ENCODE measurements around the gene TTLL11. TPM values are rescaled to one million over a fixed set of nuclear protein-coding genes. Genes with fewer than 3 reads are reported as not detected.

Gene TTLL11
- total RNA-seq, 1 donor = 6.2 TPM

DNA sequence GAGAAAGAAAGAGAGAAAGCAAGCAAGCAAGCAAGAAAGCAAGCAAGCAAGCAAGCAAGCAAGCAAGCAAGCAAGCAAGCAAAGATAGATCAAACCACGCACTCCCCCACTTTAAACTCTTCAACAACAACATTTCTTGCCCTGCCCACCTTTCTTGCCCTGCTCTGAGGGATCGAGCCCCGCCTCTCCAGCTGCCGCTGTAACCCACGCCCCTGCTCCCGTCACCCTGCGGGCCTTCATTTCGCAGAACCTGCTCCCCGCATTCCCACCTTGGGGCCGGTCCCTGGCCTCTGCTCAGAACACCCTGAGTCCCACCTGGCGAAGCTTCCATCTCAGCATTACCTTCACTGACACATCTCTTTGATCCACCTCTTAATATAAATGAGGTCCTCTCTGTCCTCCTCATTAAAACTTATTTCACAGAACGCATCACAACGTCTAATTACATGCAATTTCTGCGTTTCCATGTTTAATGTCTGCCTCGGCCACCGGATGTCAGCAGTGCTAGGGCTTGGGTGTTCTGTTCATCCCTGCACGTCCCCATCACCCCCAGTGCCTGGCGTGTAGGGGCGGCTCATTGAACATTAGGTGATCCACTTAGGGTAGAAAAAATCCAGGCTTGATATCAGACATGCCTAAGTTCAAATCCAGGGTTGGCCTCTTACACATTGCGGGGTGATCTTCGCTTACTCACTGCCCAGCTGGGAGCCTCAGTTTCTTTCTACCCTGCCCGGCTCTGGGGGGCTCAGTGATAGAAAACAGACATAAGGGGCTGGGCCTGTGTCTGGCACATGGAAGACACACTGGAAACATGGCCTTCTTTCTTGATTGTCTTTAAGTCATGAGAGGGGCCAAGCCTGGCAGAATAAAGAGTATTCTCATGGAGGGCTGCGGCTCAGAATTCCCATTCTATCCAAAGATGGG, 254.1 kb downstream of the TTLL11 start:
- Histone ChIP-seq H3K27ac (ENCODE audit: low read depth, low read length) (no peak overlapping the region), H3K4me3 (ENCODE audit: insufficient read depth, low read length) (no peak overlapping the region), H4K20me1 (ENCODE audit: insufficient read depth, low read length) (no peaks in the 10 kb centered on the region), H3K27me3 (ENCODE audit: insufficient read depth, low read length) (no peaks in the 10 kb centered on the region), H2AFZ (ENCODE audit: low read length) (no peak overlapping the region), H3K4me2 (ENCODE audit: insufficient read depth, low read length) (no peak overlapping the region), H3K4me1 (ENCODE audit: insufficient read depth, low read length) (peaks cover 33% of the 10 kb centered on the region), H3K9me3 (ENCODE audit: low read depth, low read length) (no peaks in the 10 kb centered on the region), H3K79me2 (ENCODE audit: insufficient read depth, low read length) (no peaks in the 10 kb centered on the region), H3K36me3 (ENCODE audit: insufficient read depth, low read length) (no peaks in the 10 kb centered on the region)
- no peak for DNase-seq (ENCODE audit: insufficient read length, low spot score, missing footprints)
- TF ChIP-seq, protein P1, sequence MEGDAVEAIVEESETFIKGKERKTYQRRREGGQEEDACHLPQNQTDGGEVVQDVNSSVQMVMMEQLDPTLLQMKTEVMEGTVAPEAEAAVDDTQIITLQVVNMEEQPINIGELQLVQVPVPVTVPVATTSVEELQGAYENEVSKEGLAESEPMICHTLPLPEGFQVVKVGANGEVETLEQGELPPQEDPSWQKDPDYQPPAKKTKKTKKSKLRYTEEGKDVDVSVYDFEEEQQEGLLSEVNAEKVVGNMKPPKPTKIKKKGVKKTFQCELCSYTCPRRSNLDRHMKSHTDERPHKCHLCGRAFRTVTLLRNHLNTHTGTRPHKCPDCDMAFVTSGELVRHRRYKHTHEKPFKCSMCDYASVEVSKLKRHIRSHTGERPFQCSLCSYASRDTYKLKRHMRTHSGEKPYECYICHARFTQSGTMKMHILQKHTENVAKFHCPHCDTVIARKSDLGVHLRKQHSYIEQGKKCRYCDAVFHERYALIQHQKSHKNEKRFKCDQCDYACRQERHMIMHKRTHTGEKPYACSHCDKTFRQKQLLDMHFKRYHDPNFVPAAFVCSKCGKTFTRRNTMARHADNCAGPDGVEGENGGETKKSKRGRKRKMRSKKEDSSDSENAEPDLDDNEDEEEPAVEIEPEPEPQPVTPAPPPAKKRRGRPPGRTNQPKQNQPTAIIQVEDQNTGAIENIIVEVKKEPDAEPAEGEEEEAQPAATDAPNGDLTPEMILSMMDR (IDR thresholded peaks at IDR 0.05; ENCODE audit: extremely low read depth, low read depth, low read length) = peak; percentile 22

- no peaks in the 10 kb centered on the region for H3K36me3 ChIP-seq (ENCODE audit: insufficient read depth, low read length)
Observed at GRCh38 chr9:121837113-121837961, 255.8 kb downstream of the TTLL11 start.

DNA sequence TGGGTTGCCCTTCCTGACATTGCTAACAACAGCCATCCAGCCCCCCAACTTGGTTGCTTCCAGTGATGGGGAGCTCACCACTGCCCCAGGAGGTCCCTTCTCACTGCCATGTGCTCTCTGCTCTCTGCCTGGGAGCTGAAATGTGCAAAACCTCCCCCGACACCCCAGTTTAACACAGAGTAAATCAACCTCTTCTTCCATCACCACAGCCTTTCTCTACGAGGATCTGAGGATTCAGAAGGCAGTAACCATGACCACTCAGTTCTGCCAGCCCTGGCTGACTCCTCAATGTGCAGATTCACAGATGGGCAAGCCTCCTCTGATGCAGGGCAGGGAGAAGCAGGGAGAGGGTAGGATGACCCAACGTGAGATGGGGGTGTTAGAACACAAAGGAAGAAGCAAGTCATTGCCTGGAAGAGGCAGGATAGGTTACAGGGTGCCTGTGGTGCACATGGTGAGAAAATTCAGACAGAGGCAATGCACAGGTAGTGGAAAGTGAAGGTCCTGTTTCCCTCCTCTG, 256.7 kb downstream of the TTLL11 start:
- Histone ChIP-seq H4K20me1 (ENCODE audit: insufficient read depth, low read length) (no peaks in the 10 kb centered on the region), H3K9me3 (ENCODE audit: low read depth, low read length) (no peaks in the 10 kb centered on the region), H2AFZ (ENCODE audit: low read length) (no peak overlapping the region), H3K27me3 (ENCODE audit: insufficient read depth, low read length) (no peaks in the 10 kb centered on the region), H3K79me2 (ENCODE audit: insufficient read depth, low read length) (no peaks in the 10 kb centered on the region), H3K4me1 (ENCODE audit: insufficient read depth, low read length) (peaks cover 8% of the 10 kb centered on the region), H3K36me3 (ENCODE audit: insufficient read depth, low read length) (no peaks in the 10 kb centered on the region), H3K4me3 (ENCODE audit: insufficient read depth, low read length) (no peak overlapping the region), H3K27ac (ENCODE audit: low read depth, low read length) (no peak overlapping the region), H3K4me2 (ENCODE audit: insufficient read depth, low read length) (no peak overlapping the region)
- TF ChIP-seq, protein P1 (IDR thresholded peaks at IDR 0.05; ENCODE audit: extremely low read depth, low read depth, low read length) = no peak
- DNase-seq (ENCODE audit: insufficient read length, low spot score, missing footprints) = no peak

More at GRCh38 chr9:121837113-121837961, 255.8 kb downstream of the TTLL11 start:
- Histone ChIP-seq H2AFZ (ENCODE audit: low read length) (peak overlapping the region; percentile 24), H3K4me3 (ENCODE audit: insufficient read depth, low read length) (no peak overlapping the region), H3K79me2 (ENCODE audit: insufficient read depth, low read length) (no peaks in the 10 kb centered on the region), H3K27ac (ENCODE audit: low read depth, low read length) (no peak overlapping the region), H3K9me3 (ENCODE audit: low read depth, low read length) (no peaks in the 10 kb centered on the region), H4K20me1 (ENCODE audit: insufficient read depth, low read length) (no peaks in the 10 kb centered on the region), H3K27me3 (ENCODE audit: insufficient read depth, low read length) (no peaks in the 10 kb centered on the region), H3K4me1 (ENCODE audit: insufficient read depth, low read length) (peaks cover 17% of the 10 kb centered on the region), H3K4me2 (ENCODE audit: insufficient read depth, low read length) (no peak overlapping the region)
- DNase-seq (ENCODE audit: insufficient read length, low spot score, missing footprints) = no peak
- TF ChIP-seq, protein P1 (IDR thresholded peaks at IDR 0.05; ENCODE audit: extremely low read depth, low read depth, low read length) = no peak
